Gastrocnemius medialis (tissue), 4 donors: ENCODE results near the gene EDARADD. TPM values are rescaled to one million over a fixed set of nuclear protein-coding genes. Genes with fewer than 3 reads are reported as not detected.
A peak's percentile ranks its signal among the peaks of the same experiment; 100 is the strongest.
"Not testable (repeated sequence)": the region's sequence is repeated elsewhere in the genome, so short reads cannot be mapped to it uniquely, and the experiment has no call there.

ENCODE experiments used
- ATAC-seq, 2 donors: fragments of 150-250 bp; one replicate each; pipeline ENCODE4 v1.9.1; 2016
- DNase-seq, 2 donors: peaks; one replicate each; pipeline ENCODE4 v3.0.0-alpha.2; 2019
- H3K27ac ChIP-seq, 4 donors: fragments of 200-600 bp; sonication (generic); 1 replicate in 1 of 4; 2 replicates in 3 of 4; pipeline ENCODE4 v1.5.1; 2016 to 2018; ENCODE audit warnings: mild to moderate bottlenecking in 2 of 4, moderate library complexity in 1 of 4
- H3K27me3 ChIP-seq, 3 donors: fragments of 200-600 bp; sonication (generic) in 2 of 3; 1 replicate in 1 of 3; 2 replicates in 2 of 3; pipeline versions ENCODE4 v1.5.1 to v1.6.0; 2016 to 2019; ENCODE audit warnings: mild to moderate bottlenecking in 1 of 3, moderate library complexity in 1 of 3
- H3K36me3 ChIP-seq, 2 donors: fragments of 200-600 bp; sonication (generic) in 1 of 2; one replicate each; pipeline ENCODE4 v1.5.1; 2017 to 2018
- H3K4me1 ChIP-seq, 2 donors: fragments of 200-600 bp; sonication (generic) in 1 of 2; one replicate each; pipeline ENCODE4 v1.5.1; 2016 to 2017; ENCODE audit warnings: mild to moderate bottlenecking in 2 of 2
- H3K4me3 ChIP-seq, 4 donors: fragments of 200-600 bp; sonication (generic) in 3 of 4; 1 replicate in 1 of 4; 2 replicates in 3 of 4; pipeline ENCODE4 v1.5.1; 2016 to 2019; ENCODE audit warnings: mild to moderate bottlenecking in 2 of 4
- H3K9me3 ChIP-seq, 3 donors: fragments of 200-600 bp; sonication (generic) in 2 of 3; 1 replicate in 1 of 3; 2 replicates in 2 of 3; pipeline ENCODE4 v1.5.1; 2016 to 2019
- POLR2A ChIP-seq, 2 donors: fragments of 450-650 bp; IDR thresholded peaks; one replicate each; pipeline ENCODE4 v1.6.1; 2017; ENCODE audit warnings: antibody characterized with exemption in 2 of 2, mild to moderate bottlenecking in 2 of 2, moderate library complexity in 2 of 2
- in situ Hi-C, 4 donors: fragments of 200-750 bp; cut with MboI; loops; one replicate each; pipeline versions ENCODE4 v1.15.0 to v1.8.0; 2017; ENCODE audit warnings: low sequenced_read_pairs in 4 of 4
- intact Hi-C: fragments of 100-400 bp; cut with DNase I; formaldehyde crosslinking; loops from one replicate; pipeline ENCODE4 v1.15.1; 2023; ENCODE audit warnings: low total_unique reads
- total RNA-seq, 4 donors: library from RNA; depleted of rRNA; stranded (reverse); fragments of >200 nt; gene quantifications; one replicate each; pipeline versions ENCODE4 v1.1.0 to v1.2.3, GENCODE V29; 2016
- TF ChIP-seq, protein P1 (sequence below), 5 experiments: fragments of 450-650 bp in 3 of 5; fragments of 200-600 bp in 2 of 5; sonication (generic) in 2 of 5; IDR thresholded peaks in 4 of 5; conservative IDR thresholded peaks in 1 of 5; 1 replicate in 4 of 5; 2 replicates in 1 of 5; pipeline ENCODE4 v1.5.1; 2016 to 2019; ENCODE audit warnings: antibody characterized with exemption in 5 of 5, mild to moderate bottlenecking in 3 of 5, moderate library complexity in 3 of 5

The EDARADD gene
- total RNA-seq, 4 donors from 2014 or later: not detected

DNA sequence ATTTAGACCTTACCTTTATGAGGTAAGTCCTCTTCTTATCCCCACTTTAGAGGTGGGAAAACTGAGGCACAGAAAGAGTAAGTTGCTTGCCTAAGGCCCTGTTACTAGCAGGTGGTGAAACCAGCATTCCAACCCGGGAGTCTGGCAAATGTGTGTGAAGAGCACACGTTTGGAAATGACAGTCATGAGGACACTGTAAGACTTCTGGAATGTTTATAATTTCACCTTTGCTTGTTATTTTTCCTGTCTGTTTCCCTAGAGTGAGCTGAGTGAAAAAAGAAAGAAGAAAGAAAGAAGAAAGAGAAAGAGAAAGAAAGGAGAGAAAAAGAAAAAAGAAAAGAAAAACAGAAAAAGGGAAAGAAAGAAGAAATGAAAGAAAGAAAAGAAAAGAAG is 108.5 kb downstream of the EDARADD start:
- Histone ChIP-seq H3K4me1 (peaks cover 4 to 5% of the 10 kb centered on the region in 2 donors), H3K36me3 (no peaks in the 10 kb centered on the region), H3K9me3 (no peaks in the 10 kb centered on the region), H3K27ac (no peak overlapping the region), H3K4me3 (peak overlapping the region in 1 of 4 donors; percentile 31), H3K27me3 (no peaks in the 10 kb centered on the region)
- in situ Hi-C loops: no loop called here
- ATAC-seq: no peak
- intact Hi-C loops: no loop called here
- no peak for DNase-seq
- TF ChIP-seq, protein P1, sequence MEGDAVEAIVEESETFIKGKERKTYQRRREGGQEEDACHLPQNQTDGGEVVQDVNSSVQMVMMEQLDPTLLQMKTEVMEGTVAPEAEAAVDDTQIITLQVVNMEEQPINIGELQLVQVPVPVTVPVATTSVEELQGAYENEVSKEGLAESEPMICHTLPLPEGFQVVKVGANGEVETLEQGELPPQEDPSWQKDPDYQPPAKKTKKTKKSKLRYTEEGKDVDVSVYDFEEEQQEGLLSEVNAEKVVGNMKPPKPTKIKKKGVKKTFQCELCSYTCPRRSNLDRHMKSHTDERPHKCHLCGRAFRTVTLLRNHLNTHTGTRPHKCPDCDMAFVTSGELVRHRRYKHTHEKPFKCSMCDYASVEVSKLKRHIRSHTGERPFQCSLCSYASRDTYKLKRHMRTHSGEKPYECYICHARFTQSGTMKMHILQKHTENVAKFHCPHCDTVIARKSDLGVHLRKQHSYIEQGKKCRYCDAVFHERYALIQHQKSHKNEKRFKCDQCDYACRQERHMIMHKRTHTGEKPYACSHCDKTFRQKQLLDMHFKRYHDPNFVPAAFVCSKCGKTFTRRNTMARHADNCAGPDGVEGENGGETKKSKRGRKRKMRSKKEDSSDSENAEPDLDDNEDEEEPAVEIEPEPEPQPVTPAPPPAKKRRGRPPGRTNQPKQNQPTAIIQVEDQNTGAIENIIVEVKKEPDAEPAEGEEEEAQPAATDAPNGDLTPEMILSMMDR (IDR thresholded peaks at IDR 0.05 in 4 of 5, conservative IDR thresholded peaks at IDR 0.05 in 1 of 5): no peak
- TF ChIP-seq POLR2A (IDR thresholded peaks at IDR 0.05): no peak

DNA sequence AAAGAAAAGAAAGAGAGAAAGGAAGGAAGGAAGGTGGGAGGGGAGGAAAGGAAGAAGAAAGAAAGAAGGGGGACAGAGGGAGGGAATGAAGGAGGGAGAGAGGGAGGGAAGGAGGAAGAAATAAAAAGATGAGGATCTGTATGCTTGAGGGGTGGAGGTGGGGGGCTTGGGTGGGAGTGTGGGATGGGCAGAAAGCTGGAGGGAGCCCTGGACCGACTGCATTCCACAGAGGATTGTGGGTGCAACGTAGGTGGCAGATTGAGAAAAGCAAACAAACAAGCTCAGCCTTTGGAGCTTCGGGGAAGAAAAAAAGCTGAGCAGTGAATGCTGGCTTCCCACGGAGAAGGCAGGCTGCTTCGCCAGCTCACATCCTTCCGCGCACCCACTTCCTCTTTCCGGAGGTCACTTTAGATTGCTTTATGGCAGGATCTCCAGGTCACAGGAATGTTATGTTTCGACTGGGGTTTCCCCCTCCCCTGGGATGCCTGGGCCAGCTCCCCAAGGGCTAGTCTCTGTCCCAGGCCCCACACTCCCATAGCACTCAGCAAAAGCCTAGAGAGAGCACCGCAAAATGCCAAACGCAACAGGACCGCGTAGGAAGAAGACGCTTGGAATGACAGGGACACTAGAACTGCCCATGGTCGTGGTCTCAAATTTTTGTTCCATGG is 109.0 kb downstream of the EDARADD start:
- H3K27ac ChIP-seq: no peak overlapping the region
- intact Hi-C loops (no loop called here), in situ Hi-C loops (no loop called here)
- no peaks in the 10 kb centered on the region for H3K36me3 ChIP-seq
- no peaks in the 10 kb centered on the region for H3K27me3 ChIP-seq
- no peaks in the 10 kb centered on the region for H3K9me3 ChIP-seq
- ATAC-seq (no peak), DNase-seq (peak; percentile 4 to 13)
- TF ChIP-seq, protein P1 (IDR thresholded peaks at IDR 0.05 in 4 of 5, conservative IDR thresholded peaks at IDR 0.05 in 1 of 5): no peak
- H3K4me3 ChIP-seq: peak overlapping the region in 3 of 4 donors; percentile 17 to 31 (median 27)
- H3K4me1 ChIP-seq: peaks cover 4 to 5% of the 10 kb centered on the region in 2 donors

DNA sequence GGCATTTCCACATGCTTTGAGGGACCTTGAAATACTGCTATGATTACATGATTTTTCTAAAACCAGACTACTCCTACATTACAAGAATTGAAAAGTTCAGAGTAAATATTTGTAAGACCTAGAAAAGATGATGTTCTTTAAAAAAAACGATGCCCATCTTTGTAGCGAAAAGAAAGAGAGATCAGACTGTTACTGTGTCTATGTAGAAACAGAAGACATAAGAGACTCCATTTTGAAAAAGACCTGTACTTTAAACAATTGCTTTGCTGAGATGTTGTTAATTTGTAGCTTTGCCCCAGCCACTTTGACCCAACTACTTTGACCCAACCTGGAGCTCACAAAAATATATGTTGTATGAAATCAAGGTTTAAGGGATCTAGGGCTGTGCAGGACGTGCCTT is 110.3 kb downstream of the EDARADD start:
- H3K4me1 ChIP-seq, H3K4me3 ChIP-seq, H3K9me3 ChIP-seq, ATAC-seq, in situ Hi-C loops, DNase-seq, H3K36me3 ChIP-seq, H3K27me3 ChIP-seq, H3K27ac ChIP-seq, intact Hi-C loops: not testable (repeated sequence)

DNA sequence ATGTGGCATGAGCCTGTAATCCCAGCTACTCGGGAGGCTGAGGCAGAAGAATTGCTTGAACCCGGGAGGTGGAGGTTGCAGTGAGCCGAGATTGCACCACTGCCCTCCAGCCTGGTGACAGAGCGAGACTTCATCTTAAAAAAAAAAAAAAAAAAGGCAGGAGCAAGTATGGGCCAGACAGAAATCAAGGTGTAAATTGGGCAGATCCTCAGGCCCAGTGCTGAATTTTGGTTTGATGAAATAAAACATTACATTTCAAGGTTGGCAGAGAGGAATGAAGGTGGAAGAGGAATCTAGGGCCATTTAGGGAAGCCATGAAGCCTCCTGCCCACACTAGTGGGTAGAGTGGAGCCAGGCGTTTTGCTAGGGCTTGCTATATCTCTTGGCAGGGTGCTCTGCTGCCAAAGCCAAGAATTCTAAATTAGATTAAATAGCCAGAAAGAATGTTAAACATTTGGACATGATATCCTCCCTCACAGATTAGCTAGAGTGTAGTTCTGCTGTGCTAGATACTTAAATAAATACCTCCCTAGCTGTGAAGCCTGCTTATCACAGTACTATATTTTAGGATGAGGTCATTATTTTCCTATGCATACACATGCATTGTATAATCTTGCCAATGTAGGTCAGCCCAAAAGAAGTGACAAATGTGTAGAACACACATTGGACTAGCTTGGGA is 113.1 kb downstream of the EDARADD start:
- no peaks in the 10 kb centered on the region for H3K27me3 ChIP-seq
- H3K4me1 ChIP-seq: peaks cover 4 to 5% of the 10 kb centered on the region in 2 donors
- no peak for ATAC-seq
- no peaks in the 10 kb centered on the region for H3K36me3 ChIP-seq
- no peak for DNase-seq
- TF ChIP-seq POLR2A (IDR thresholded peaks at IDR 0.05): no peak
- TF ChIP-seq, protein P1 (IDR thresholded peaks at IDR 0.05 in 4 of 5, conservative IDR thresholded peaks at IDR 0.05 in 1 of 5): no peak
- intact Hi-C loops: no loop called here
- H3K27ac ChIP-seq: no peak overlapping the region
- no peak overlapping the region for H3K4me3 ChIP-seq
- in situ Hi-C loops: no loop called here
- H3K9me3 ChIP-seq: no peaks in the 10 kb centered on the region

DNA sequence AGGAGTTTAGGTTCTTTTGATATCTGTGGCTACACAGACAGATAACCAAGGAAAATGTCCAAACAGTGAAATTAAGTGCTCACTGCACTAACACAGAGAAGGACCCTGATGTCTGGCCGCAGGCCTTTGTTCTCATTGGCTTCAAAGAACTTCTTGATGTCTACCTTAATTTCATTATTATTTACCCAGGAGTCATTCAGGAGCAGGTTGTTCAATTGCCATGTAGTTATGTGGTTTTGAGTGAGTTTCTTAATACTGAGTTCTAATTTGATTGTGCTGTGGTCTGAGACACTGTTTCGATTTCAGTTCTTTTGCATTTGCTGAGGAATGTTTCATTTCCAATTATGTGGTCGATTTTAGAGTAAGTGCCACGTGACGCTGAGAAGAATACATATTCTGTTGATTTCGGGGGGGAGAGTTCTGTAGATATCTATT is 114.5 kb downstream of the EDARADD start:
- intact Hi-C loops: no loop called here
- TF ChIP-seq, protein P1 (IDR thresholded peaks at IDR 0.05 in 4 of 5, conservative IDR thresholded peaks at IDR 0.05 in 1 of 5): no peak
- no peak for TF ChIP-seq POLR2A (IDR thresholded peaks at IDR 0.05)
- DNase-seq (no peak), ATAC-seq (no peak)
- Histone ChIP-seq H3K4me1 (peaks cover 0 to 5% of the 10 kb centered on the region in 2 donors), H3K27ac (no peak overlapping the region), H3K9me3 (no peaks in the 10 kb centered on the region), H3K4me3 (no peak overlapping the region), H3K36me3 (no peaks in the 10 kb centered on the region), H3K27me3 (no peaks in the 10 kb centered on the region)
- in situ Hi-C loops: no loop called here
